Smooth muscle cell (in vitro differentiated cells): ENCODE data around the gene PGAP2. TPM values are rescaled to one million over a fixed set of nuclear protein-coding genes. Genes with fewer than 3 reads are reported as not detected.

Experiments
- DNase-seq: peaks from one replicate; lab custom pipeline; 2025; ENCODE audit not compliant: unreplicated experiment; lab: John Stamatoyannopoulos, UW
- H2AFZ ChIP-seq: fragments of 200-600 bp; sonication (generic); 2 replicates; pipeline ENCODE4 v1.6.0; 2016; ENCODE audit warnings: antibody characterized with exemption, low read depth, mild to moderate bottlenecking
- H3F3A ChIP-seq: fragments of 200-600 bp; sonication (generic); 2 replicates; pipeline ENCODE4 v1.6.0; 2017; ENCODE audit warnings: antibody characterized with exemption, low read depth
- H3K27ac ChIP-seq: fragments of 200-600 bp; sonication (generic); 2 replicates; pipeline ENCODE4 v1.5.1; 2016; ENCODE audit warnings: low read depth, mild to moderate bottlenecking
- H3K27me3 ChIP-seq: fragments of 200-600 bp; sonication (generic); 2 replicates; pipeline ENCODE4 v1.6.1; 2016; ENCODE audit warnings: low read depth, mild to moderate bottlenecking
- H3K36me3 ChIP-seq: fragments of 200-600 bp; sonication (generic); 2 replicates; pipeline ENCODE4 v1.5.1; 2016; ENCODE audit warnings: low read depth
- H3K4me1 ChIP-seq: fragments of 200-600 bp; sonication (generic); 2 replicates; pipeline ENCODE4 v1.5.1; 2016; ENCODE audit warnings: low read depth
- H3K4me2 ChIP-seq: fragments of 200-600 bp; sonication (generic); 2 replicates; pipeline ENCODE4 v1.6.0; 2016; ENCODE audit warnings: mild to moderate bottlenecking
- H3K4me3 ChIP-seq: fragments of 200-600 bp; sonication (generic); 2 replicates; pipeline ENCODE4 v1.5.1; 2016; ENCODE audit warnings: mild to moderate bottlenecking
- H3K79me2 ChIP-seq: fragments of 200-600 bp; sonication (generic); 2 replicates; pipeline ENCODE4 v1.6.0; 2016; ENCODE audit warnings: low read depth, mild to moderate bottlenecking
- H3K9ac ChIP-seq: fragments of 200-600 bp; sonication (generic); 2 replicates; pipeline ENCODE4 v1.6.0; 2016; ENCODE audit warnings: low read depth
- H3K9me3 ChIP-seq: fragments of 200-600 bp; sonication (generic); replicated peaks from 2 replicates; pipeline ENCODE4 v1.5.1; 2016; ENCODE audit warnings: low read depth
- H4K20me1 ChIP-seq: fragments of 200-600 bp; sonication (generic); 2 replicates; pipeline ENCODE4 v1.6.0; 2016; ENCODE audit warnings: low read depth
- WGBS: methylation state at CpG from one replicate; pipeline ENCODE4 v1.1.7; 2016; ENCODE audit warnings: low lambda C conversion rate; 5-methylcytosine and 5-hydroxymethylcytosine counted together
- polyA plus RNA-seq: library from polyadenylated mRNA; unstranded; fragments of >200 nt; fragmentation: Nextera tagmentation; extraction: Ambion mirVana; gene quantifications from 2 replicates; pipeline ENCODE4 v1.2.1, GENCODE V29; 2016
- total RNA-seq: library from RNA; depleted of rRNA; stranded (reverse); fragments of >200 nt; gene quantifications from 2 replicates; pipeline ENCODE4 v1.2.3, GENCODE V29; 2014
- TF ChIP-seq, protein P1 (sequence below): fragments of 200-600 bp; sonication (generic); IDR thresholded peaks from 2 replicates; pipeline ENCODE4 v1.5.1; 2017; ENCODE audit warnings: borderline replicate concordance, mild to moderate bottlenecking, antibody characterized with exemption; ENCODE audit not compliant: insufficient read depth, poor library complexity, severe bottlenecking

Gene PGAP2
- total and polyA plus RNA-seq, 2 experiments from 2014 or later: 8.7 to 10.9 TPM

- H3K36me3 ChIP-seq: no peaks in the 10 kb centered on the region
- peak within 1 kb of the TSS; percentile 79 for H2AFZ ChIP-seq
- H3K9me3 ChIP-seq: no peaks in the 10 kb centered on the region
- peaks cover 47% of the 10 kb centered on the region for H3K79me2 ChIP-seq
- H3F3A ChIP-seq: peaks cover 4% of the 10 kb centered on the region
- H3K9ac ChIP-seq: peak within 1 kb of the TSS; percentile 82
- peak within 1 kb of the TSS; percentile 99 for H3K4me3 ChIP-seq
- H3K4me1 ChIP-seq: peaks cover 11% of the 10 kb centered on the region
- H3K4me2 ChIP-seq: peak within 1 kb of the TSS; percentile 84
- no peaks in the 10 kb centered on the region for H3K27me3 ChIP-seq
- peak within 1 kb of the TSS; percentile 56 for H3K27ac ChIP-seq
- DNase-seq: peak; percentile 95
- TF ChIP-seq, protein P1, sequence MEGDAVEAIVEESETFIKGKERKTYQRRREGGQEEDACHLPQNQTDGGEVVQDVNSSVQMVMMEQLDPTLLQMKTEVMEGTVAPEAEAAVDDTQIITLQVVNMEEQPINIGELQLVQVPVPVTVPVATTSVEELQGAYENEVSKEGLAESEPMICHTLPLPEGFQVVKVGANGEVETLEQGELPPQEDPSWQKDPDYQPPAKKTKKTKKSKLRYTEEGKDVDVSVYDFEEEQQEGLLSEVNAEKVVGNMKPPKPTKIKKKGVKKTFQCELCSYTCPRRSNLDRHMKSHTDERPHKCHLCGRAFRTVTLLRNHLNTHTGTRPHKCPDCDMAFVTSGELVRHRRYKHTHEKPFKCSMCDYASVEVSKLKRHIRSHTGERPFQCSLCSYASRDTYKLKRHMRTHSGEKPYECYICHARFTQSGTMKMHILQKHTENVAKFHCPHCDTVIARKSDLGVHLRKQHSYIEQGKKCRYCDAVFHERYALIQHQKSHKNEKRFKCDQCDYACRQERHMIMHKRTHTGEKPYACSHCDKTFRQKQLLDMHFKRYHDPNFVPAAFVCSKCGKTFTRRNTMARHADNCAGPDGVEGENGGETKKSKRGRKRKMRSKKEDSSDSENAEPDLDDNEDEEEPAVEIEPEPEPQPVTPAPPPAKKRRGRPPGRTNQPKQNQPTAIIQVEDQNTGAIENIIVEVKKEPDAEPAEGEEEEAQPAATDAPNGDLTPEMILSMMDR: no peak
- peaks cover 43% of the 10 kb centered on the region for H4K20me1 ChIP-seq
- WGBS: 0% methylated on average over 10 of the region's 42 CpGs
Observed at GRCh38 chr11:3840870-3841425, 32.6 kb downstream of the PGAP2 start, which contains the start of gene RHOG. TSS of gene RHOG (minus strand) at chr11:3840959. CDS start at chr11:3828138, 12,821 bp downstream.

DNA sequence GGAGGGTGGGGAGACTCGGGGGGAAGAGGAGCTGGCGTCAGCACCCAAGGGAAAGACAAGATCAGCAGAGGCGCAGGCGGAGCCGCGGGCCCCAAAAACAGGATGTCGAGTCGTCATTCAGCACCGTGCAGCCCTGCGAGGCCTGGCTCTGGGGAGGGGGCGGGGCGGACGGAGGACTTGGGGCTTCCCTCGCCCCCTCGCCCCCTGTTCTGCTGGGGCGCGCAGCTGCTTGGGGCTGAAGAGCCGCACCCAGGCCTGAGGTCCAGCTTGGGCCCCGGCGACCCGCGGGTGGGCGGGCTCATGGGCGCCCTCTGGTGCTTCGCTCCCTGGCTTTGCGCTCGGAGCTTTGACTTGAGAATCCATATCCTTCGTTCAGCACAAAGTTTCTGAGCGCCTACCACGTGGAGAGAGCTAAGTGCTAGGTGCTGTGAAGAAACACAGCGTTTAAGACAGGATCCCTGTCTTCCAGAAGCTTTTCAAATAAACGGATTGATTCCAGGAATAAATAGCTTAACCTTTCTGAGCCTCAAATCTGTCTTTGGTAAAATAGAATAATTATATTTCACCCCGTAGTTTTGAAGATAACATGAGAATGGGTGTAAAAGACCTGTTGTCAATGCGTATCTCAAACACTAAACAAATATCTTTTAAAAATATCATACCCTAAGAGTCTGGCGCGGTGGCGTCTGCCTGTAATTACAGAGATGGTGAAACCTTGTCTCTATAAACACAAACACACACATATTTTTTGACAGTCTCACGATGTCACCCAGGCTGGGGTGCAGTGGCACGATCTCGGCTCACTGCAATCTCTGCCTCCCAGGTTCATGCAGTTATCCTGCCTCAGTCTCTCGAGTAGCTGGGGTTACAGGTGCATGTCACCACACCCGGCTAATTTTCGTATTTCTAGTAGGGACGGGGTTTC is 33.3 kb downstream of the PGAP2 start:
- H3K27me3 ChIP-seq: no peaks in the 10 kb centered on the region
- peak overlapping the region; percentile 84 for H3K4me2 ChIP-seq
- peak; percentile 95 for DNase-seq
- H3K4me3 ChIP-seq: peak overlapping the region; percentile 99
- peaks cover 39% of the 10 kb centered on the region for H3K79me2 ChIP-seq
- H3K9ac ChIP-seq: peak overlapping the region; percentile 82
- peaks cover 36% of the 10 kb centered on the region for H4K20me1 ChIP-seq
- H3K36me3 ChIP-seq: no peaks in the 10 kb centered on the region
- TF ChIP-seq, protein P1: peak; percentile 75
- peak overlapping the region; percentile 79 for H2AFZ ChIP-seq
- peak overlapping the region; percentile 56 for H3K27ac ChIP-seq
- 32% methylated on average over 33 of the region's 44 CpGs for WGBS
- peaks cover 11% of the 10 kb centered on the region for H3K4me1 ChIP-seq
- H3F3A ChIP-seq: peaks cover 4% of the 10 kb centered on the region
- H3K9me3 ChIP-seq: no peaks in the 10 kb centered on the region

DNA sequence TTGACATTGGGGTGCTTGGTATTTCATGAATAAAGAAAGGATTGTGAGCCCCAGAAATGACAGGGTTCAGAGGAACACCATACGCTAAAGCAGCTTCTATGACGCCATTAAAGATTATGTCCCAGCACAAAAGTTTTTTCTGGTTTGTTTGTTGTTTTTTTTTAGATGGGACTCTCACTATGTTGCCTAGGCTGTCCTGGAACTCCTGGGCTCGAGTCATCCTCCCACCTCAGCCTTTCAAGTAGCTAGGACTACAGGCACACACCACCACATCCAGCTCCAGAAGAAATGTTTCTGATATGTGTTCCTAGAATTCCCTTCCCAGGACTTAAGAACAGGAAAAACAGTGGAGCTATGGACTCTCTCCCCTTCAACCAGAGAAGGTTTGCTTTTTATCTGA is 35.0 kb downstream of the PGAP2 start:
- peaks cover 7% of the 10 kb centered on the region for H3K4me1 ChIP-seq
- no peaks in the 10 kb centered on the region for H3K27me3 ChIP-seq
- H3K9me3 ChIP-seq: no peaks in the 10 kb centered on the region
- TF ChIP-seq, protein P1: no peak
- no peak overlapping the region for H3K27ac ChIP-seq
- H3F3A ChIP-seq: peaks cover 4% of the 10 kb centered on the region
- H2AFZ ChIP-seq: no peak overlapping the region
- H3K4me3 ChIP-seq: no peak overlapping the region
- H3K79me2 ChIP-seq: peaks cover 23% of the 10 kb centered on the region
- H3K36me3 ChIP-seq: no peaks in the 10 kb centered on the region
- no peak overlapping the region for H3K4me2 ChIP-seq
- WGBS: 80% methylated on average over 3 of the region's 3 CpGs
- H4K20me1 ChIP-seq: peaks cover 19% of the 10 kb centered on the region
- DNase-seq: no peak
- no peak overlapping the region for H3K9ac ChIP-seq
